T47D (cell line): ENCODE measurements around the gene USP17L28.
"Not testable (repeated sequence)": the region's sequence is repeated elsewhere in the genome, so short reads cannot be mapped to it uniquely, and the experiment has no call there.

ENCODE experiments used
- DNase-seq, 2 experiments: peaks; one replicate each; pipeline versions ENCODE4 v3.0.0 to v3.0.0-alpha.2; 2011 to 2012; ENCODE audit warnings: low read depth in 1 of 2, low spot score in 1 of 2
- JUND ChIP-seq: IDR thresholded peaks from 2 replicates; pipeline ENCODE4 v1.6.1; 2012; ENCODE audit warnings: low read depth
- in situ Hi-C: cut with HindIII; loops from 2 replicates; pipeline ENCODE4 v1.10.0; 2016; ENCODE audit warnings: low sequenced_read_pairs, low pct_unique_long_range_greater_than_20kb

The USP17L28 gene, protein sequence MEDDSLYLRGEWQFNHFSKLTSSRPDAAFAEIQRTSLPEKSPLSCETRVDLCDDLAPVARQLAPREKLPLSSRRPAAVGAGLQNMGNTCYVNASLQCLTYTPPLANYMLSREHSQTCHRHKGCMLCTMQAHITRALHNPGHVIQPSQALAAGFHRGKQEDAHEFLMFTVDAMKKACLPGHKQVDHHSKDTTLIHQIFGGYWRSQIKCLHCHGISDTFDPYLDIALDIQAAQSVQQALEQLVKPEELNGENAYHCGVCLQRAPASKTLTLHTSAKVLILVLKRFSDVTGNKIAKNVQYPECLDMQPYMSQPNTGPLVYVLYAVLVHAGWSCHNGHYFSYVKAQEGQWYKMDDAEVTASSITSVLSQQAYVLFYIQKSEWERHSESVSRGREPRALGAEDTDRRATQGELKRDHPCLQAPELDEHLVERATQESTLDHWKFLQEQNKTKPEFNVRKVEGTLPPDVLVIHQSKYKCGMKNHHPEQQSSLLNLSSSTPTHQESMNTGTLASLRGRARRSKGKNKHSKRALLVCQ

DNA sequence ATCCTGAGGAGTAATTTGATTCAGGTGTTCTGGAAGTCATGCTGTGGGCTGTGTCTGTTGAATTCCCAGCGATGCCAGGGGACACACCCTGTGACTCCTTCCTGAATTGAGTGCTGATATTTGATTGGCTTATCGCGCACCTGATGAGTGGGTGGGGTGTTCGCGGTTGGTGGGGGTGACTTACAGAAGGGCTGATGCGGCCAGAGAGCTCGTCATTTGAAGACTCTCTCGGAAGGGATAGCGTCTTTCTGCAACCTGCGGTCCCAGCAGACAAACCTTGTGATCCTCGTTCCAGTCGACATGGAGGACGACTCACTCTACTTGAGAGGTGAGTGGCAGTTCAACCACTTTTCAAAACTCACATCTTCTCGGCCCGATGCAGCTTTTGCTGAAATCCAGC, at the start of gene USP17L28:
Gene USP17L28, plus strand, starts transcription at position 301 of the 400 bp plus-strand sequence. Its CDS starts 0 bp downstream, at position 301.
- DNase-seq, in situ Hi-C loops: not testable (repeated sequence)

DNA sequence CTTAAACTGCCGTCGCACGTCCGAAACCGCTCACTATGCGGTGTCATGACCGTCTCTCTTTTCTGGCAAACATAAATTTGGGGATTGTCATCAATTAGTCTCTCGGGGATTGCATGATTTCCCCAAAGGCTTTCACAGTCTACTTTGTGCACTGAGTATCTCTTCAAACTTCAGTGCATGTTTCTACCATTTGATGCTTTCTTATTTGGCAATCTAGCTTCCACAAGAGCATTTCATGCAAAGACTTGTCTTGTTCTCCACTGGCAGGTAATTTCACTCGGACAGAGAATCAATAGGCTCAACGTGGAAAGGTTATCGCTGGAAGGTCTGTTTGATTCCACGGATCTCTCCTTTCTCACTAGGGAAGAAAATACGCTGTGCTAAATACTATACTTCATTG, 24.5 kb upstream of the USP17L28 start:
- in situ Hi-C loops, DNase-seq: not testable (repeated sequence)

- in situ Hi-C loops, DNase-seq: not testable (repeated sequence)
These were observed 23.8 kb upstream of the USP17L28 start, which contains the start of gene USP17L24 for GRCh38 chr4:9324865-9325264. TSS of gene USP17L24 (plus strand) at chr4:9325165. CDS start at chr4:9325165, 0 bp downstream.

DNA sequence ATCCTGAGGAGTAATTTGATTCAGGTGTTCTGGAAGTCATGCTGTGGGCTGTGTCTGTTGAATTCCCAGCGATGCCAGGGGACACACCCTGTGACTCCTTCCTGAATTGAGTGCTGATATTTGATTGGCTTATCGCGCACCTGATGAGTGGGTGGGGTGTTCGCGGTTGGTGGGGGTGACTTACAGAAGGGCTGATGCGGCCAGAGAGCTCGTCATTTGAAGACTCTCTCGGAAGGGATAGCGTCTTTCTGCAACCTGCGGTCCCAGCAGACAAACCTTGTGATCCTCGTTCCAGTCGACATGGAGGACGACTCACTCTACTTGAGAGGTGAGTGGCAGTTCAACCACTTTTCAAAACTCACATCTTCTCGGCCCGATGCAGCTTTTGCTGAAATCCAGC, 19.1 kb upstream of the USP17L28 start, which contains the start of gene USP17L25:
Gene USP17L25, plus strand, starts transcription at position 301 of the 400 bp plus-strand sequence. Its CDS starts 0 bp downstream, at position 301.
- DNase-seq, in situ Hi-C loops: not testable (repeated sequence)

DNA sequence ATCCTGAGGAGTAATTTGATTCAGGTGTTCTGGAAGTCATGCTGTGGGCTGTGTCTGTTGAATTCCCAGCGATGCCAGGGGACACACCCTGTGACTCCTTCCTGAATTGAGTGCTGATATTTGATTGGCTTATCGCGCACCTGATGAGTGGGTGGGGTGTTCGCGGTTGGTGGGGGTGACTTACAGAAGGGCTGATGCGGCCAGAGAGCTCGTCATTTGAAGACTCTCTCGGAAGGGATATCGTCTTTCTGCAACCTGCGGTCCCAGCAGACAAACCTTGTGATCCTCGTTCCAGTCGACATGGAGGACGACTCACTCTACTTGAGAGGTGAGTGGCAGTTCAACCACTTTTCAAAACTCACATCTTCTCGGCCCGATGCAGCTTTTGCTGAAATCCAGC, 14.3 kb upstream of the USP17L28 start, which contains the start of gene USP17L26:
Gene USP17L26, plus strand, starts transcription at position 301 of the 400 bp plus-strand sequence. Its CDS starts 0 bp downstream, at position 301.
- DNase-seq, in situ Hi-C loops: not testable (repeated sequence)

- in situ Hi-C loops, DNase-seq: not testable (repeated sequence)
These were observed 9.6 kb upstream of the USP17L28 start, which contains the start of gene USP17L5 for GRCh38 chr4:9339103-9339502. TSS of gene USP17L5 (plus strand) at chr4:9339403. CDS start at chr4:9339403, 0 bp downstream.

DNA sequence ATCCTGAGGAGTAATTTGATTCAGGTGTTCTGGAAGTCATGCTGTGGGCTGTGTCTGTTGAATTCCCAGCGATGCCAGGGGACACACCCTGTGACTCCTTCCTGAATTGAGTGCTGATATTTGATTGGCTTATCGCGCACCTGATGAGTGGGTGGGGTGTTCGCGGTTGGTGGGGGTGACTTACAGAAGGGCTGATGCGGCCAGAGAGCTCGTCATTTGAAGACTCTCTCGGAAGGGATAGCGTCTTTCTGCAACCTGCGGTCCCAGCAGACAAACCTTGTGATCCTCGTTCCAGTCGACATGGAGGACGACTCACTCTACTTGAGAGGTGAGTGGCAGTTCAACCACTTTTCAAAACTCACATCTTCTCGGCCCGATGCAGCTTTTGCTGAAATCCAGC, 4.8 kb upstream of the USP17L28 start, which contains the start of gene USP17L27:
Gene USP17L27, plus strand, starts transcription at position 301 of the 400 bp plus-strand sequence. Its CDS starts 0 bp downstream, at position 301.
- DNase-seq, in situ Hi-C loops: not testable (repeated sequence)

DNA sequence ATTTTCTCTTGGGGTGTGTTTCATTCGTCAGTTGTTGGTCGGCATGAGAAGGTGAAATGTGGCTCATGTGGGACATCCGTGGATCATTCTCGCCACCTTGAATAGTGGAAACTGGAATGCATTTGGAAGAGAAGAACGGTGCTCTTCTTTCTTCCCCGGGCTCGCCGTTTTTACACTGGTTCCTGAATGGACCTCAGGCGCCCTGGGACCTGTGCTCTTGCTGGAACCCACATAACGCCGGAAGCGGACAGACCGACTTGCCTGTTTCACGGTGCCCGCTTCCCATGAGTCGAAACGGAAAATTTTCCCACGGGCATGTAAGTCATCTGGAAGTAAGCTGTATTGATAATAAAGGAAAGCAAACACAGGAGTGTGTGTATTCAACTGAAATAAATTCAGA, 2.2 kb downstream of the USP17L28 start:
- in situ Hi-C loops, DNase-seq: not testable (repeated sequence)

DNA sequence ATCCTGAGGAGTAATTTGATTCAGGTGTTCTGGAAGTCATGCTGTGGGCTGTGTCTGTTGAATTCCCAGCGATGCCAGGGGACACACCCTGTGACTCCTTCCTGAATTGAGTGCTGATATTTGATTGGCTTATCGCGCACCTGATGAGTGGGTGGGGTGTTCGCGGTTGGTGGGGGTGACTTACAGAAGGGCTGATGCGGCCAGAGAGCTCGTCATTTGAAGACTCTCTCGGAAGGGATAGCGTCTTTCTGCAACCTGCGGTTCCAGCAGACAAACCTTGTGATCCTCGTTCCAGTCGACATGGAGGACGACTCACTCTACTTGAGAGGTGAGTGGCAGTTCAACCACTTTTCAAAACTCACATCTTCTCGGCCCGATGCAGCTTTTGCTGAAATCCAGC, 4.6 kb downstream of the USP17L28 start, which contains the start of gene USP17L29:
Gene USP17L29, plus strand, starts transcription at position 301 of the 400 bp plus-strand sequence. Its CDS starts 0 bp downstream, at position 301.
- DNase-seq, in situ Hi-C loops: not testable (repeated sequence)

- DNase-seq, in situ Hi-C loops: not testable (repeated sequence)
These were observed 14.1 kb downstream of the USP17L28 start, which contains the start of gene USP17L30 for GRCh38 chr4:9362829-9363228. TSS of gene USP17L30 (plus strand) at chr4:9363129. CDS start at chr4:9363129, 0 bp downstream.

DNA sequence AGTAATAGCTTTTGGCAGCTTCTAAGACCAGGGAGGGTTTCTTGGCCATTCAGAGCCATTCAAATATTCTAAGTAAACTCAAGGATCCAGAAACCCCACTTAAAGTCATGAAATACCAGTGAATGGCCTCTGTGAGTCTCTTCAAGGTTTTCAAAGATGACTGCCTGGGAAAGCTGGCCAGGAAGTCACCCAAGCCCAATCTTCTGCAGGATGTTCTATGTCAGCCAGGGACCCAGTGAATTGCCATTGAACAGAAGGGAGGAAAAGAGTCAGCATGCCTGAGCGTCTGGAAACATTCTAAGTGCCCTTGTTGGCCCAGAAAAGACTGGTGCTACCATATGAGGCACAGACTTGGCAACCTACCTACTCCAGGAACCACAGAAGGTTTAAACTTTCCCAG, 31.2 kb downstream of the USP17L28 start:
- in situ Hi-C loops = not testable (repeated sequence)

DNA sequence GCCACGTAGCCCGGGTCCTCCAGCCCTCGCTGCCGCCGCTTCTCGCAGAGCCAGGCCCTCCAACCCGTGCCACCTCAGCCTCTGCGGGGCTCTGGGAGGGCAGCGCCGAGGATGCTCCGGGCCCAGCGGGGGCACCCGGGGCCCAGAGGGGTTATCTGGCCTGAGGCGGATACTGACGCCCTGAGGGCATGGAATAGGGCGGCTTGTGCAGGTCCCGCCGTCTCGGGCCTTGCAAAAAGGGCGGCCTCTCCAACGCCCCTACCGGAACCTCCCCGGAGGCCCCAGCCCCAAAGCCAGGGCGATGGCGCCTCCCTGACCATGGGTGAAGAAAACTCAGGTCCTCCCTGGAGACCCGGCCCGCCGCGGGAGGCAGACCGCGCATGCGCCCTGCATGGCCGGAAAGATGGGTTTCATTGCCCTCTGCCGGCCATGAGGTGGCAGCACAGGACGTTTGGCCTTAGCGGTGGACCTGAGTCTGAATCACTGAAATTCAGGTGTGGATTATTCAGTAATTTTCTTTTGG, 32.4 kb downstream of the USP17L28 start:
- peak in 1 of 2 experiments; percentile 0 for DNase-seq
- in situ Hi-C loops = not testable (repeated sequence)

More for the DNA sequence above, 31.2 kb downstream of the USP17L28 start:
- DNase-seq = not testable (repeated sequence)

DNA sequence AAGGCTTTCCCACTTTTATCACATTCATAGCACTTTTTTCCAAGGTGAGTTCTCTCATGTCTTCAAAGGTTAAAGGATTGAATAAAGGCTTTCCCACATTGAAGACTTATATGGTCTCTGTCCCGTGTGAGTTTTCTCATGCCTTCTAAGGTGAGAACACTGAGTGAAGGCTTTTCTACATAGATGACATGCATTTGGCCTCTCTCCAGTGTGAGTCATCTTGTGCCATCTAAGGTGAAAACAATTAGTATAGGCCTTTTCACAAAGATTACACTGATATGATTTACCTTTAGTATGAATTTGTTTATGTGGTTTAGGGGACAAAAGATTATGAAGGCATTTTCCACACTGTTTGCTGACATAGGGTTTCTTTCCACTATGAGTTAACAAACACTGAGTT, 35.4 kb downstream of the USP17L28 start:
- DNase-seq = no peak
- no peak for TF ChIP-seq JUND
- in situ Hi-C loops = no loop called here

DNA sequence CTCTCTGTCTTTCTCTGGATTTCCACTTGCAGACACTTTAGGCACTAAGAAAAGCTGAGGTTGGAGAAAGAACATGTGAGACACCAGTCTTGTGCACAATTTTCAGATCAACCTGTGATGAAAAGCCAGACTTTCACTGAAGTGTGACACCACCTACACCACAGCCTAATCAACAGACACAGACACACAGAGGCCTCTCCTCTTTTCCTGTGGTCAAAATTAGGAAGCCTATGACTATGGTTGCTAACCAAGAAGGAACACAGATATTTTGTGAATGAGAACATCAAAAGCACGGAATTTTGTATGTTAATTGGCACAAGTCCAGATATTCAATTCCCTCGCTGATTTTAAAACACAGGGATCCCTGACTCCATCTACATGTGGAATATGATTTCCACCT, 40.3 kb downstream of the USP17L28 start:
- in situ Hi-C loops, DNase-seq: not testable (repeated sequence)
